Germinal center (tissue), 1 donor: ENCODE results near the gene TGFBR3L.

Source experiments
- DNase-seq: peaks from one replicate; pipeline ENCODE4 v3.0.0; 2012; ENCODE audit warnings: mixed read lengths, low spot score

The TGFBR3L gene

GRCh38 chr19:7904074-7905020 is 10.3 kb upstream of the TGFBR3L start:
- peak; percentile 76 for DNase-seq

GRCh38 chr19:7905268-7905667 is 9.4 kb upstream of the TGFBR3L start:
- no peak for DNase-seq

- DNase-seq, result no peak
These were observed 8.8 kb upstream of the TGFBR3L start for GRCh38 chr19:7905859-7906258.

GRCh38 chr19:7907122-7907521 is 7.5 kb upstream of the TGFBR3L start:
- no peak for DNase-seq

GRCh38 chr19:7907544-7907943 is 7.1 kb upstream of the TGFBR3L start:
- no peak for DNase-seq

- DNase-seq, result no peak
These were observed 6.4 kb upstream of the TGFBR3L start for GRCh38 chr19:7908078-7908699.

GRCh38 chr19:7908742-7909461 is 5.7 kb upstream of the TGFBR3L start:
- no peak for DNase-seq

GRCh38 chr19:7909471-7910067 is 5.1 kb upstream of the TGFBR3L start:
- DNase-seq, result no peak

- DNase-seq, result no peak
These were observed 4.1 kb upstream of the TGFBR3L start for GRCh38 chr19:7910321-7911161.

GRCh38 chr19:7911508-7912143 is 3.0 kb upstream of the TGFBR3L start:
- DNase-seq, result no peak

- no peak for DNase-seq
These were observed 2.4 kb upstream of the TGFBR3L start for GRCh38 chr19:7912144-7912696.

GRCh38 chr19:7912697-7913564 is 1.7 kb upstream of the TGFBR3L start:
- DNase-seq, result no peak

GRCh38 chr19:7913652-7914051 is 978 bp upstream of the TGFBR3L start:
- DNase-seq, result no peak

- no peak for DNase-seq
These were observed 531 bp upstream of the TGFBR3L start for GRCh38 chr19:7914099-7914498.

GRCh38 chr19:7915250-7916102 is 846 bp downstream of the TGFBR3L start:
- no peak for DNase-seq

- DNase-seq, result peak; percentile 38
These were observed 1.7 kb downstream of the TGFBR3L start for GRCh38 chr19:7916103-7916954.

- no peak for DNase-seq
These were observed 2.3 kb downstream of the TGFBR3L start for GRCh38 chr19:7916955-7917266.
